Activated T-helper 17 cell treated with anti-CD3 and anti-CD28 coated beads, Interleukin-2, amount 50 U/mL, for 72 hours (primary cell): ENCODE data around the gene MSN. TPM values are rescaled to one million over a fixed set of nuclear protein-coding genes. Genes with fewer than 3 reads are reported as not detected.

ENCODE experiments used
- ATAC-seq: fragments of 150-1000 bp; cut with Tn5 transposase; replicated peaks from 2 replicates; pipeline ENCODE4 v1.10.0; 2021; ENCODE audit warnings: mild to moderate bottlenecking, moderate library complexity
- H3K27ac Mint-ChIP-seq: one replicate; pipeline ENCODE4 v1.8.0; 2022; ENCODE audit warnings: mixed read lengths
- H3K27me3 Mint-ChIP-seq: one replicate; pipeline ENCODE4 v1.8.0; 2022; ENCODE audit warnings: mixed read lengths
- H3K36me3 Mint-ChIP-seq: one replicate; pipeline ENCODE4 v1.8.0; 2022; ENCODE audit warnings: low read depth, mild to moderate bottlenecking, mixed read lengths
- H3K4me1 Mint-ChIP-seq: one replicate; pipeline ENCODE4 v1.8.0; 2022; ENCODE audit warnings: mixed read lengths
- H3K4me3 Mint-ChIP-seq: one replicate; pipeline ENCODE4 v1.8.0; 2022; ENCODE audit warnings: mild to moderate bottlenecking, mixed read lengths
- H3K9me3 Mint-ChIP-seq: one replicate; pipeline ENCODE4 v1.8.0; 2022; ENCODE audit warnings: mixed read lengths
- total RNA-seq, 2 donors: library from RNA; stranded (reverse); gene quantifications; one replicate each; pipeline ENCODE4 v1.2.3, GENCODE V29; 2022

The MSN gene
- total RNA-seq, 2 donors from 2014 or later, result 436 to 440 TPM

GRCh38 chrX:65688403-65688871 lies 21.0 kb downstream of the MSN start:
- peak; percentile 80 for ATAC-seq
- H3K4me1 Mint-ChIP-seq, result peaks cover 44% of the 10 kb centered on the region
- H3K27me3 Mint-ChIP-seq, result no peaks in the 10 kb centered on the region
- H3K36me3 Mint-ChIP-seq, result peaks cover 96% of the 10 kb centered on the region
- no peaks in the 10 kb centered on the region for H3K9me3 Mint-ChIP-seq
- peak overlapping the region; percentile 78 for H3K4me3 Mint-ChIP-seq
- H3K27ac Mint-ChIP-seq, result peak overlapping the region; percentile 99

- Mint-ChIP-seq H3K27ac (peak overlapping the region; percentile 99), H3K4me3 (peak overlapping the region; percentile 78), H3K27me3 (no peaks in the 10 kb centered on the region), H3K9me3 (no peaks in the 10 kb centered on the region), H3K36me3 (peaks cover 96% of the 10 kb centered on the region), H3K4me1 (peaks cover 44% of the 10 kb centered on the region)
- no peak for ATAC-seq
These were observed 21.9 kb downstream of the MSN start for GRCh38 chrX:65689377-65689776.

- Mint-ChIP-seq H3K36me3 (peaks cover 99% of the 10 kb centered on the region), H3K9me3 (no peaks in the 10 kb centered on the region), H3K4me3 (peak overlapping the region; percentile 78), H3K4me1 (peaks cover 47% of the 10 kb centered on the region), H3K27me3 (no peaks in the 10 kb centered on the region), H3K27ac (peak overlapping the region; percentile 99)
- ATAC-seq, result no peak
These were observed 22.8 kb downstream of the MSN start for GRCh38 chrX:65690057-65690855.

- peak overlapping the region; percentile 72 for H3K4me3 Mint-ChIP-seq
- no peak for ATAC-seq
- H3K9me3 Mint-ChIP-seq, result no peaks in the 10 kb centered on the region
- H3K36me3 Mint-ChIP-seq, result peaks cover 99% of the 10 kb centered on the region
- H3K4me1 Mint-ChIP-seq, result peaks cover 36% of the 10 kb centered on the region
- peak overlapping the region; percentile 82 for H3K27ac Mint-ChIP-seq
- no peaks in the 10 kb centered on the region for H3K27me3 Mint-ChIP-seq
These were observed 28.5 kb downstream of the MSN start for GRCh38 chrX:65695849-65696449.

- no peaks in the 10 kb centered on the region for H3K9me3 Mint-ChIP-seq
These were observed 29.2 kb downstream of the MSN start for GRCh38 chrX:65696613-65697012.

GRCh38 chrX:65697211-65697641 lies 29.8 kb downstream of the MSN start:
- no peak for ATAC-seq
- H3K4me3 Mint-ChIP-seq, result peak overlapping the region; percentile 72
- no peaks in the 10 kb centered on the region for H3K27me3 Mint-ChIP-seq
- no peaks in the 10 kb centered on the region for H3K9me3 Mint-ChIP-seq
- H3K4me1 Mint-ChIP-seq, result peaks cover 36% of the 10 kb centered on the region
- H3K36me3 Mint-ChIP-seq, result peaks cover 99% of the 10 kb centered on the region
- H3K27ac Mint-ChIP-seq, result peak overlapping the region; percentile 82

More at GRCh38 chrX:65696613-65697012, 29.2 kb downstream of the MSN start:
- H3K4me1 Mint-ChIP-seq, result peaks cover 40% of the 10 kb centered on the region
- ATAC-seq, result no peak
- peaks cover 99% of the 10 kb centered on the region for H3K36me3 Mint-ChIP-seq
- peak overlapping the region; percentile 82 for H3K27ac Mint-ChIP-seq
- no peaks in the 10 kb centered on the region for H3K27me3 Mint-ChIP-seq
- peak overlapping the region; percentile 72 for H3K4me3 Mint-ChIP-seq

GRCh38 chrX:65697915-65698796 lies 30.7 kb downstream of the MSN start:
- H3K27ac Mint-ChIP-seq, result peak overlapping the region; percentile 82
- no peaks in the 10 kb centered on the region for H3K9me3 Mint-ChIP-seq
- peaks cover 37% of the 10 kb centered on the region for H3K4me1 Mint-ChIP-seq
- H3K27me3 Mint-ChIP-seq, result no peaks in the 10 kb centered on the region
- peaks cover 99% of the 10 kb centered on the region for H3K36me3 Mint-ChIP-seq
- ATAC-seq, result peak; percentile 85
- H3K4me3 Mint-ChIP-seq, result peak overlapping the region; percentile 72

GRCh38 chrX:65702956-65703355 lies 35.5 kb downstream of the MSN start:
- no peaks in the 10 kb centered on the region for H3K27me3 Mint-ChIP-seq
- no peaks in the 10 kb centered on the region for H3K9me3 Mint-ChIP-seq
- ATAC-seq, result no peak
- H3K4me3 Mint-ChIP-seq, result peak overlapping the region; percentile 72
- H3K4me1 Mint-ChIP-seq, result peaks cover 29% of the 10 kb centered on the region
- peak overlapping the region; percentile 98 for H3K27ac Mint-ChIP-seq
- peaks cover 93% of the 10 kb centered on the region for H3K36me3 Mint-ChIP-seq

- H3K27ac Mint-ChIP-seq, result peak overlapping the region; percentile 98
- peaks cover 36% of the 10 kb centered on the region for H3K4me1 Mint-ChIP-seq
- H3K36me3 Mint-ChIP-seq, result peaks cover 92% of the 10 kb centered on the region
- peak overlapping the region; percentile 72 for H3K4me3 Mint-ChIP-seq
- peak; percentile 5 for ATAC-seq
- no peaks in the 10 kb centered on the region for H3K9me3 Mint-ChIP-seq
- H3K27me3 Mint-ChIP-seq, result no peaks in the 10 kb centered on the region
These were observed 38.0 kb downstream of the MSN start for GRCh38 chrX:65705439-65705838.

- Mint-ChIP-seq H3K9me3 (no peaks in the 10 kb centered on the region), H3K27me3 (no peaks in the 10 kb centered on the region), H3K4me3 (peak overlapping the region; percentile 72), H3K27ac (peak overlapping the region; percentile 98), H3K4me1 (peaks cover 33% of the 10 kb centered on the region), H3K36me3 (peaks cover 84% of the 10 kb centered on the region)
- peak; percentile 88 for ATAC-seq
These were observed 38.8 kb downstream of the MSN start for GRCh38 chrX:65706041-65706828.

- no peak for ATAC-seq
- H3K27ac Mint-ChIP-seq, result peak overlapping the region; percentile 98
- H3K36me3 Mint-ChIP-seq, result peaks cover 80% of the 10 kb centered on the region
- no peaks in the 10 kb centered on the region for H3K27me3 Mint-ChIP-seq
- H3K4me3 Mint-ChIP-seq, result peak overlapping the region; percentile 72
- H3K4me1 Mint-ChIP-seq, result peaks cover 34% of the 10 kb centered on the region
- H3K9me3 Mint-ChIP-seq, result no peaks in the 10 kb centered on the region
These were observed 39.7 kb downstream of the MSN start for GRCh38 chrX:65707151-65707550.

GRCh38 chrX:65712005-65712806 lies 44.8 kb downstream of the MSN start:
- peak overlapping the region; percentile 59 for H3K27ac Mint-ChIP-seq
- no peaks in the 10 kb centered on the region for H3K27me3 Mint-ChIP-seq
- H3K36me3 Mint-ChIP-seq, result peaks cover 87% of the 10 kb centered on the region
- peak overlapping the region; percentile 32 for H3K4me3 Mint-ChIP-seq
- ATAC-seq, result no peak
- peaks cover 27% of the 10 kb centered on the region for H3K4me1 Mint-ChIP-seq
- no peaks in the 10 kb centered on the region for H3K9me3 Mint-ChIP-seq

GRCh38 chrX:65718538-65718937 lies 51.1 kb downstream of the MSN start:
- peak overlapping the region; percentile 38 for H3K27ac Mint-ChIP-seq
- H3K4me1 Mint-ChIP-seq, result peaks cover 35% of the 10 kb centered on the region
- no peaks in the 10 kb centered on the region for H3K9me3 Mint-ChIP-seq
- H3K27me3 Mint-ChIP-seq, result no peaks in the 10 kb centered on the region
- peaks cover 95% of the 10 kb centered on the region for H3K36me3 Mint-ChIP-seq
- peak overlapping the region; percentile 25 for H3K4me3 Mint-ChIP-seq
- no peak for ATAC-seq
